Upper lobe of left lung (tissue), 4 donors: Measurements from ENCODE around the gene PACS1.

Experiments used
- CTCF ChIP-seq, 6 experiments: fragments of 450-650 bp in 4 of 6; fragments of 200-600 bp in 2 of 6; sonication (generic) in 2 of 6; IDR thresholded peaks; one replicate each; pipeline ENCODE4 v1.5.1; 2016 to 2019; ENCODE audit warnings: antibody characterized with exemption in 6 of 6
- POLR2A ChIP-seq, 4 donors: fragments of 450-650 bp; IDR thresholded peaks; one replicate each; pipeline ENCODE4 v1.5.1; 2016 to 2017; ENCODE audit warnings: antibody characterized with exemption in 4 of 4, mild to moderate bottlenecking in 2 of 4

DNA sequence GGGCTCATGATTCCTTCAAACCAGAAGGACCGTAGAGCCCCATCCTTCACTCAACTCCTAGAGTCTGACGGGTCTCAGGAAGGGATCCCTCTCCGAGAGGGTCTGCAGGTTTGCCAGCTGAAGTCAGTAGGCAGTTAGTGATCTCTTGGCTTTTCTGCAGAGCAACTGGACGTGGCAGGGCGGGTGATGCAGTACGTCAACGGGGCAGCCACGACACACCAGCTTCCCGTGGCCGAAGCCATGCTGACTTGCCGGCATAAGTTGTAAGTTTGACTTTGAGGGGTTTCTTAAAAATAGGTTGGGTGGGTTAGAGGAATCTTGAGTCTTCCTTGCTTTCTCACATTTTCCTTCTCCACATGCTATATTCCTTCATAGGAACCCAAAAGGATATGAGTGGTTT, 165.1 kb downstream of the PACS1 start:
- TF ChIP-seq POLR2A (IDR thresholded peaks at IDR 0.05), result no peak
- no peak for TF ChIP-seq CTCF (IDR thresholded peaks at IDR 0.05)
